HEK293T (cell line): Measurements from ENCODE around the gene TADA2B.

ENCODE experiments used
- CTCF ChIA-PET: fragments of 350-600 bp; formaldehyde crosslinking; extraction: SDS; loops from one replicate; lab custom pipeline; 2021; ENCODE audit warnings: antibody characterized with exemption, inconsistent platforms; lab: Yijun Ruan, JAX
- POLR2A ChIA-PET: fragments of 350-600 bp; formaldehyde crosslinking; extraction: SDS; loops from one replicate; lab custom pipeline; 2020; ENCODE audit warnings: antibody characterized with exemption, inconsistent platforms; lab: Yijun Ruan, JAX
- DNase-seq: peaks from one replicate; pipeline ENCODE4 v3.0.0; 2012; ENCODE audit warnings: mixed read lengths; ENCODE audit errors: extremely low spot score
- ARNT ChIP-seq: fragments of 450-650 bp; IDR thresholded peaks from 2 replicates; pipeline ENCODE4 v1.6.1; 2017; ENCODE audit warnings: mild to moderate bottlenecking
- BHLHE40 ChIP-seq: fragments of 450-650 bp; IDR thresholded peaks from 2 replicates; pipeline ENCODE4 v1.6.1; 2016; ENCODE audit warnings: mild to moderate bottlenecking, moderate library complexity, borderline replicate concordance
- CTBP1 ChIP-seq: fragments of 450-650 bp; IDR thresholded peaks from 2 replicates; pipeline ENCODE4 v1.6.1; 2016; ENCODE audit warnings: borderline replicate concordance
- ELF4 ChIP-seq: fragments of 450-650 bp; IDR thresholded peaks from 2 replicates; pipeline ENCODE4 v1.6.1; 2017; ENCODE audit warnings: antibody characterized with exemption
- FOXA1 ChIP-seq: fragments of 450-650 bp; IDR thresholded peaks from 2 replicates; pipeline ENCODE4 v1.6.1; 2016; ENCODE audit warnings: mild to moderate bottlenecking
- FOXK2 ChIP-seq: fragments of 450-650 bp; IDR thresholded peaks from 2 replicates; pipeline ENCODE4 v1.6.1; 2016; ENCODE audit warnings: mild to moderate bottlenecking
- FOXM1 ChIP-seq: fragments of 450-650 bp; IDR thresholded peaks from 2 replicates; pipeline ENCODE4 v1.6.1; 2017; ENCODE audit warnings: mild to moderate bottlenecking, borderline replicate concordance
- HDGF ChIP-seq: fragments of 450-650 bp; IDR thresholded peaks from 2 replicates; pipeline ENCODE4 v1.6.1; 2017; ENCODE audit warnings: antibody characterized with exemption, borderline replicate concordance
- L3MBTL2 ChIP-seq: fragments of 450-650 bp; conservative IDR thresholded peaks from 2 replicates; pipeline ENCODE4 v1.6.1; 2016; ENCODE audit warnings: mild to moderate bottlenecking
- LEF1 ChIP-seq: fragments of 450-650 bp; IDR thresholded peaks from 2 replicates; pipeline ENCODE4 v1.6.1; 2017; ENCODE audit warnings: mild to moderate bottlenecking, borderline replicate concordance
- NFRKB ChIP-seq: fragments of 450-650 bp; IDR thresholded peaks from 2 replicates; pipeline ENCODE4 v1.6.1; 2016; ENCODE audit warnings: mild to moderate bottlenecking, moderate library complexity
- PKNOX1 ChIP-seq: fragments of 450-650 bp; IDR thresholded peaks from 2 replicates; pipeline ENCODE4 v1.6.1; 2016
- SP1 ChIP-seq: fragments of 450-650 bp; IDR thresholded peaks from 2 replicates; pipeline ENCODE4 v1.6.1; 2017
- SUZ12 ChIP-seq: fragments of 450-650 bp; IDR thresholded peaks from 2 replicates; pipeline ENCODE4 v1.6.1; 2016; ENCODE audit warnings: mild to moderate bottlenecking
- TARDBP ChIP-seq: fragments of 450-650 bp; IDR thresholded peaks from 2 replicates; pipeline ENCODE4 v1.6.1; 2016
- ZNF384 ChIP-seq: fragments of 450-650 bp; IDR thresholded peaks from 2 replicates; pipeline ENCODE4 v1.6.1; 2016

The TADA2B gene

GRCh38 chr4:7055111-7055989, 12.2 kb downstream of the TADA2B start:
- no peak for TF ChIP-seq BHLHE40
- no peak for TF ChIP-seq SP1
- TF ChIP-seq CTBP1, result no peak
- TF ChIP-seq ZNF384, result no peak
- TF ChIP-seq LEF1, result no peak
- TF ChIP-seq TARDBP, result no peak
- TF ChIP-seq L3MBTL2, result no peak
- TF ChIP-seq ELF4, result no peak
- CTCF ChIA-PET, result interaction anchor here (1.0 to 1.4 kb wide), 2 partner anchors 13 to 16 kb away, joined by 3 to 5 read pairs; a partner anchor contains a TSS
- no peak for DNase-seq
- POLR2A ChIA-PET, result interaction anchor here (0.6 to 1.7 kb wide), 4 partner anchors 12 to 614 kb away, joined by 3 to 7 read pairs (median 3); partner anchors contain the start of genes GRPEL1 and TADA2B

DNA sequence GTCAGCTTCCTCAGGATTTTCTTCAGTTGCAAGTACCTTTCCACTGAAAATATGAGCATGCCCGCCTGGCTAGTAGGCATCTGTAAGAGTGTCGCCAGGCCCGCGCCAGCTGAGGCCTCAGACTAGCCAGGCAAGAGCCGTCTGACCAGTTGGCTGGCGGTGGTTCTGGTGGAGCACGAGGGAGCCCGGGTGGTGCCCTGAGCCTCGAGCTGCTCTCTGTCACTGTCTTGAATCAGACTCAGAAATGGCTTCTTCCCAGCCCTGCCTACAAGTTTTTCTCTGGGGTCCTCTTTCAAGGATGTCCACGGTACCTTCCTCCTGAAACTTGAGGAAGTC, 12.8 kb downstream of the TADA2B start:
- no peak for TF ChIP-seq ZNF384
- no peak for TF ChIP-seq FOXK2
- no peak for TF ChIP-seq FOXA1
- TF ChIP-seq NFRKB, result no peak
- no peak for TF ChIP-seq CTBP1
- no peak for TF ChIP-seq PKNOX1
- no peak for TF ChIP-seq ELF4
- TF ChIP-seq SP1, result no peak
- TF ChIP-seq FOXM1, result no peak
- no peak for TF ChIP-seq LEF1
- no peak for TF ChIP-seq L3MBTL2
- TF ChIP-seq TARDBP, result no peak
- TF ChIP-seq SUZ12, result no peak
- no peak for TF ChIP-seq BHLHE40
- TF ChIP-seq ARNT, result no peak
- ChIA-PET POLR2A (interaction anchor here (0.8 to 4.2 kb wide), 2 partner anchors 12 to 338 kb away, joined by 3 to 39 read pairs; partner anchors contain the start of gene GRPEL1), CTCF (interaction anchor here (1.4 kb wide), 1 partner anchor 13 kb away, joined by 5 read pairs; a partner anchor contains a TSS)
- no peak for DNase-seq

DNA sequence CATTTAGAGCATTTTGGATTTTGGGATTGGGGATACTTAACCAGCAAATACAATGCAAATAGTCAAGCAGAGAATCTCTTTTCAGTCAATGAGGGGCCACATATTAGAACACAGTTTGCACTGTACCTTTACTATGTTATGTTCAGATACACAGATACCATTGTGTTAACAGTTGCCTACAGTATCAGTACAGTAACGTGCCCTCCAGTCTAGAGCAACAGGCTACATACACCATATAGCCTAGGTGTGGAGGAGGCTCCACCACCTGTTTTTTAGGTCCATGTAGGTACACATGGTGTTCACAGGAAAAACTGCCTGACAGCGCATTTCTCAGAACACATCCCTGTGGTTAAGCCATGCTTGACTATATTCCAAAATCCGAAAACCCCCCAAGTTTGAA, 15.6 kb downstream of the TADA2B start:
- CTCF ChIA-PET, result interaction anchor here (0.5 kb wide), 1 partner anchor 512 kb away, joined by 3 read pairs; no protein-coding TSS in a partner anchor
- POLR2A ChIA-PET, result interaction anchor here (0.9 to 4.2 kb wide), 4 partner anchors 9 to 150 kb away, joined by 3 to 39 read pairs (median 4); partner anchors contain the start of gene GRPEL1
- no peak for DNase-seq
- no peak for TF ChIP-seq PKNOX1
- no peak for TF ChIP-seq SP1
- no peak for TF ChIP-seq FOXA1
- TF ChIP-seq ZNF384, result no peak
- TF ChIP-seq ARNT, result no peak
- no peak for TF ChIP-seq HDGF
- TF ChIP-seq FOXM1, result no peak
- no peak for TF ChIP-seq L3MBTL2
- TF ChIP-seq NFRKB, result no peak
- no peak for TF ChIP-seq SUZ12

- ChIA-PET POLR2A (interaction anchor here (0.9 to 4.2 kb wide), 4 partner anchors 8 to 151 kb away, joined by 3 to 39 read pairs (median 4); partner anchors contain the start of gene GRPEL1), CTCF (no interaction called here)
- no peak for DNase-seq
- no peak for TF ChIP-seq HDGF
- no peak for TF ChIP-seq ARNT
- no peak for TF ChIP-seq ELF4
- no peak for TF ChIP-seq FOXK2
Measured at GRCh38 chr4:7059662-7060061, 16.5 kb downstream of the TADA2B start.

DNA sequence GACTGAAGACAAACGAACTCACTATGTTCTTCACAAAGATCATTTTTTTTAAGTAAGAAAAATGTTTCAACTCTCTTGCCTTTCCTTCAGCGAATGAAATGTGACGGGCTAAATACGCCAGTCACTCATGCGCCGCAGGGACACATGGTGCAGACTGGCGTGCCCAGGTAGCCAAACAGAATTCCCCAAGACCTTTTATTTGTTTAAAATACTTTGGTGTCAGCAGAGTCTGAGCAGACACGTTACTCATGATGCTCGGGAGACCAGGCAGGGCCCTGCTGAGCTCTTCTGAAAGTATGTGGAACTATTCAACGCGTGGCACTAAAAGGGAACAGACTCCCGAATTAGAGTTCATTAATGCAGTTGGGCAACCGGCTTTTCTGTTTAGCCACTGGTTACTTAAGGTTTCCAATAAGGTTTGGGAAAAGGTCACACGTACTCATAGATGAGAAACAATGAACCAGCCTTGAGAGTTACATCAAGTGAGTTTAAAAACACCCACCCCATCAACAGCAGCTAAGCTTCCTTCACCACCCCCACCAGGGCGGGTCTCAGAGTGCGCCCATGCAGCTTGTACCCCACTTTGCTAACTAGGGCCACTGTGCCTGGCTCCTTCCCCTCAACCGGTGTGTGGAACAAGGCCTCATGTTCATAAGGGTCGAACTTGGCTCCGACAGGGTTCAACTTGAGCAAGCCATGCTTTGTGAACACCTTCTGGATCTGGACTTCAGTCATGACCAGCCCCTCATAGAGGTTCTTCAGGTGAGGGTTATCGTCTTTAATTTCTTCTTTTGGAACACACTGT, 17.4 kb downstream of the TADA2B start:
- DNase-seq, result no peak
- TF ChIP-seq SUZ12 (no peak), SP1 (no peak)
- ChIA-PET CTCF (no interaction called here), POLR2A (interaction anchor here (1.6 to 4.2 kb wide), 2 partner anchors 7 to 16 kb away, joined by 4 to 39 read pairs; partner anchors contain the start of gene GRPEL1)

- CTCF ChIA-PET, result no interaction called here
- TF ChIP-seq PKNOX1, result no peak
- DNase-seq, result no peak
- POLR2A ChIA-PET, result no interaction called here
Measured at GRCh38 chr4:7061815-7062214, 18.6 kb downstream of the TADA2B start.

- ChIA-PET POLR2A (no interaction called here), CTCF (no interaction called here)
- DNase-seq, result no peak
- TF ChIP-seq LEF1 (no peak), FOXM1 (no peak), BHLHE40 (no peak), PKNOX1 (no peak), FOXA1 (no peak), HDGF (no peak), CTBP1 (no peak), ZNF384 (no peak), SUZ12 (no peak), L3MBTL2 (no peak)
Measured at GRCh38 chr4:7062816-7063215, 19.6 kb downstream of the TADA2B start.
